ENCODE measurements around the gene CGB3.
"Not testable (repeated sequence)": the region's sequence is repeated elsewhere in the genome, so short reads cannot be mapped to it uniquely, and the experiment has no call there.

The CGB3 gene

DNA sequence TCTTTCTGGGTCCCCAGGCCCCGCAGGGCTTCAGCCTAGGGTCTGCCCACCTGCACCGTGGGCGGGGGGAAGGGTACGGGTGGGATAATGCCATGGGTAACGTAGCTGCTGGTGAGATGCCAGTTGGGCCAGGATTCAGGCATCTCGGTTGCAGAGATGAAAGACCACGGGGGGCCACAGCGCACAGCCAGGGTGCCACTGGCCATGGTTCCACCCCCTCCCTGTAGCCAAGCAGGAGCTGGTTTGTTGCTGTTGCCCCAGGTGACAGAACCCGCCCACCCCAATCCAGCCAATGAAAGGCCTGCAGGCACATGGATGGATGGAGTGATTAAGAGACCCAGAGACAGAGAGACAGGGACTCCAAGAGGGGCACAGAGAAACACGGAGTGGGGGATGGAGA is 34.4 kb upstream of the CGB3 start:
- no peak overlapping the region for H3K27ac ChIP-seq (ENCODE audit: extremely low read depth, low read depth, low read length)
- H3K9me3 ChIP-seq (ENCODE audit: control insufficient read depth, insufficient read depth, low read depth, low read length), result no peaks in the 10 kb centered on the region
- no peaks in the 10 kb centered on the region for H3K36me3 ChIP-seq (ENCODE audit: control insufficient read depth in 2 of 2, insufficient read depth in 1 of 2, low read length in 2 of 2)
- H3K4me1 ChIP-seq (ENCODE audit: control insufficient read depth, insufficient read depth, low read length), result no peaks in the 10 kb centered on the region; the same call in 1 of the 2 replicates
- TF ChIP-seq ZNF529 (tag by site-specific recombination; IDR thresholded peaks at IDR 0.05; ENCODE audit: insufficient replicate concordance), result no peak
- TF ChIP-seq ZNF10 (tag by site-specific recombination; IDR thresholded peaks at IDR 0.05), result no peak
- TF ChIP-seq PRDM1 (tag by site-specific recombination; IDR thresholded peaks at IDR 0.05), result no peak
- TF ChIP-seq ZNF747 (tag by site-specific recombination; IDR thresholded peaks at IDR 0.05), result no peak
- no peak for TF ChIP-seq ZNF350 (tag by site-specific recombination; IDR thresholded peaks at IDR 0.05)
- TF ChIP-seq ZNF707 (tag by site-specific recombination; IDR thresholded peaks at IDR 0.05), result no peak
- TF ChIP-seq SP2 (tag by site-specific recombination; IDR thresholded peaks at IDR 0.05), result peak; percentile 40; the same call in 1 of the 2 replicates
- peak; percentile 46 for TF ChIP-seq ZIC2 (tag by site-specific recombination; IDR thresholded peaks at IDR 0.05)
- CTCF ChIA-PET, result interaction anchor here (1.9 to 3.3 kb wide), 2 partner anchors 15 to 66 kb away, joined by 11 to 18 read pairs; partner anchors contain the start of genes GYS1, KCNA7 and RUVBL2
- POLR2A ChIA-PET, result interaction anchor here (0.6 to 1.6 kb wide), 2 partner anchors 15 to 69 kb away, joined by 3 read pairs; no protein-coding TSS in a partner anchor
- no peak overlapping the region for H3K4me3 ChIP-seq (ENCODE audit: low read depth, low read length)

DNA sequence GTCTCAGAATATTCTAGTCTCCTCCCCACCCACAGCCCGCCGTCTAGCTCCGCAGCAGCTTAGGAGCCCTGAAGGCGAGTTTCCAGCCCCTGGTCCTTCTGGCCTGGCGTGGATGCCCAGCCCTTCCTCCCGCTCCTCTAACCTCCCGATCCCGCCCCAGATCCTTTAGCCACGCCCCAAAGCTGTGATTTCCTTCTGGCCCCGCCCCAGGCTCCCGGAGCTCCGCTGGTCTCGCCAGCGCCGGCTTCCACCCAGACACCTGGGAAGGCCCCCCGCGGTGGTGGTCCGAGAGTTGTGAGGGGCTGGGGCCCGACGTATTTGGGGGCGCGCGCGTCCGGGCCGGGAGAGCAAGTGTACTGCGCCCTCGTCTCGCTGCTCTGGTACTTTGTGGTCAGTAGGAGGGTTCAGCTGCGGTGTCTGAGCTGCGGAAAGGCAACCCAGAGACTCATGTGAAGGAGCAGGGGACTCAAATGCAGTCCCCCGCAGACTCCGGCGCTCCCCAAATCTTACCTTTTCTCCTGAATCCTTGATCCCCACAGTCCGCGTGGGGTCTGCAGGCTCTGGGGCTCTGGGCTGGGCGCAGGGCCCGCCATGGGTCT is 33.6 kb upstream of the CGB3 start, which contains the start of gene CGB7:
CGB7 (minus strand) TSS at position 114 of the 599 bp plus-strand sequence. CDS start 2,374 bp downstream, outside the sequence.
- H3K4me1 ChIP-seq (ENCODE audit: control insufficient read depth, insufficient read depth, low read length), result no peaks in the 10 kb centered on the region; the same call in 1 of the 2 replicates
- no peak within 1 kb of the TSS for H3K27ac ChIP-seq (ENCODE audit: extremely low read depth, low read depth, low read length)
- no peaks in the 10 kb centered on the region for H3K9me3 ChIP-seq (ENCODE audit: control insufficient read depth, insufficient read depth, low read depth, low read length)
- peak within 1 kb of the TSS; percentile 44 for H3K4me3 ChIP-seq (ENCODE audit: low read depth, low read length)
- ChIA-PET CTCF (interaction anchor here (0.6 to 2.2 kb wide), 3 partner anchors 17 to 65 kb away, joined by 3 to 17 read pairs (median 11); partner anchors contain the start of genes GYS1 and RUVBL2), POLR2A (interaction anchor here (1.6 kb wide), 1 partner anchor 16 kb away, joined by 3 read pairs; no protein-coding TSS in a partner anchor)
- no peaks in the 10 kb centered on the region for H3K36me3 ChIP-seq (ENCODE audit: control insufficient read depth in 2 of 2, insufficient read depth in 1 of 2, low read length in 2 of 2)
- TF ChIP-seq ZNF830 (tag by site-specific recombination; IDR thresholded peaks at IDR 0.05; ENCODE audit: low read depth) (no peak), ZBTB21 (tag by site-specific recombination; IDR thresholded peaks at IDR 0.05) (no peak), ZNF324 (tag by site-specific recombination; IDR thresholded peaks at IDR 0.05) (no peak), SALL2 (tag by site-specific recombination; IDR thresholded peaks at IDR 0.05; ENCODE audit: borderline replicate concordance) (no peak), MYNN (tag by site-specific recombination; IDR thresholded peaks at IDR 0.05; ENCODE audit: borderline replicate concordance) (no peak), ZNF558 (tag by site-specific recombination; IDR thresholded peaks at IDR 0.05) (no peak), ZNF391 (tag by site-specific recombination; IDR thresholded peaks at IDR 0.05; ENCODE audit: borderline replicate concordance, low read depth) (no peak), ZNF473 (tag by site-specific recombination; IDR thresholded peaks at IDR 0.05) (no peak)
- TF ChIP-seq, protein P1, sequence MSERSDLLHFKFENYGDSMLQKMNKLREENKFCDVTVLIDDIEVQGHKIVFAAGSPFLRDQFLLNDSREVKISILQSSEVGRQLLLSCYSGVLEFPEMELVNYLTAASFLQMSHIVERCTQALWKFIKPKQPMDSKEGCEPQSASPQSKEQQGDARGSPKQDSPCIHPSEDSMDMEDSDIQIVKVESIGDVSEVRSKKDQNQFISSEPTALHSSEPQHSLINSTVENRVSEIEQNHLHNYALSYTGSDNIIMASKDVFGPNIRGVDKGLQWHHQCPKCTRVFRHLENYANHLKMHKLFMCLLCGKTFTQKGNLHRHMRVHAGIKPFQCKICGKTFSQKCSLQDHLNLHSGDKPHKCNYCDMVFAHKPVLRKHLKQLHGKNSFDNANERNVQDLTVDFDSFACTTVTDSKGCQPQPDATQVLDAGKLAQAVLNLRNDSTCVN (tag by site-specific recombination; optimal IDR thresholded peaks at IDR 0.05), result no peak
- TF ChIP-seq, protein P2, sequence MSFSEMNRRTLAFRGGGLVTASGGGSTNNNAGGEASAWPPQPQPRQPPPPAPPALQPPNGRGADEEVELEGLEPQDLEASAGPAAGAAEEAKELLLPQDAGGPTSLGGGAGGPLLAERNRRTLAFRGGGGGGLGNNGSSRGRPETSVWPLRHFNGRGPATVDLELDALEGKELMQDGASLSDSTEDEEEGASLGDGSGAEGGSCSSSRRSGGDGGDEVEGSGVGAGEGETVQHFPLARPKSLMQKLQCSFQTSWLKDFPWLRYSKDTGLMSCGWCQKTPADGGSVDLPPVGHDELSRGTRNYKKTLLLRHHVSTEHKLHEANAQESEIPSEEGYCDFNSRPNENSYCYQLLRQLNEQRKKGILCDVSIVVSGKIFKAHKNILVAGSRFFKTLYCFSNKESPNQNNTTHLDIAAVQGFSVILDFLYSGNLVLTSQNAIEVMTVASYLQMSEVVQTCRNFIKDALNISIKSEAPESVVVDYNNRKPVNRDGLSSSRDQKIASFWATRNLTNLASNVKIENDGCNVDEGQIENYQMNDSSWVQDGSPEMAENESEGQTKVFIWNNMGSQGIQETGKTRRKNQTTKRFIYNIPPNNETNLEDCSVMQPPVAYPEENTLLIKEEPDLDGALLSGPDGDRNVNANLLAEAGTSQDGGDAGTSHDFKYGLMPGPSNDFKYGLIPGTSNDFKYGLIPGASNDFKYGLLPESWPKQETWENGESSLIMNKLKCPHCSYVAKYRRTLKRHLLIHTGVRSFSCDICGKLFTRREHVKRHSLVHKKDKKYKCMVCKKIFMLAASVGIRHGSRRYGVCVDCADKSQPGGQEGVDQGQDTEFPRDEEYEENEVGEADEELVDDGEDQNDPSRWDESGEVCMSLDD (tag by site-specific recombination; IDR thresholded peaks at IDR 0.05), result no peak

DNA sequence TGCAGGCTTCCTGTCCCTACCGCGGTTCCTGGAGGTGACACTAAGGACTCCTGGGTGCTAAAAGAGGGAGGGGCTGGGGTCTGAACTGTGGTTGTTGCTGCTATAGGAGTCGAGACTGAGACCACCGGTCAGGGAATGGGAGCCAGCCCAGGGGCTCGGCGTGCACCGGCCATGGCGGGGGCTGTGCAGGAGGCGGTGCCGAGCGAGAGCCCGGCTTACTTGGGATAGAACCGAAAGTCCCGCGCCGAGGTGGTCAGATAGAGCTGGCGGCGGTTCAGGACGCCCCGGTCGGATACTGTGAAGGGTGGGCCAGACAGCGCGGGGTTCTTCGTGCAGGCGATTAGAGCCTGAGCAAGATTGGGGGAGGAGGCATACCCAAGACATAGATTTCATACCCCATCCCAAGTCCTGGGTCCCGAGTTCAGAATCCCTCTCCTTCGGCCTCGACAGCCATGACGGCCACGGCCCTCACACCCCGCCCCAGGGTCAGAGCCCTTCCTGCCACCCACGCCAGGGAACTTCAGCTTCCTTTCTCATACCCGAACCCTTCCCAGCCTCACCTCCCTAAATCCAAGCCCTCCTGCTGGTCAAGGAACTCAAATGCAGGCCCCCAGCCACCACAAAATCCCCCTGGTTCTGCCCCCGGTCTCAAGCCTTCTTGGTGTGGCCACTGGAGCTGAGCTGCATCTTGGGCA is 32.9 kb upstream of the CGB3 start:
- ChIA-PET CTCF (interaction anchor here (0.6 to 2.2 kb wide), 5 partner anchors 17 to 57 kb away, joined by 3 to 17 read pairs (median 4); no protein-coding TSS in a partner anchor), POLR2A (interaction anchor here (1.2 to 1.6 kb wide), 3 partner anchors 8 to 64 kb away, joined by 3 to 9 read pairs (median 8); partner anchors contain the start of genes GYS1, NTF4 and RUVBL2)
- H3K36me3 ChIP-seq (ENCODE audit: control insufficient read depth in 2 of 2, insufficient read depth in 1 of 2, low read length in 2 of 2); H3K9me3 ChIP-seq (ENCODE audit: control insufficient read depth, insufficient read depth, low read depth, low read length); H3K4me1 ChIP-seq (ENCODE audit: control insufficient read depth, insufficient read depth, low read length); H3K27ac ChIP-seq (ENCODE audit: extremely low read depth, low read depth, low read length): not testable (repeated sequence)
- H3K4me3 ChIP-seq (ENCODE audit: low read depth, low read length), result peak overlapping the region; percentile 44; the same call in 1 of the 2 replicates

Data from HEK293 (cell line).